Fibroblast of lung (primary cell): ENCODE data around the gene PRRG2.

Source experiments
- CTCF ChIP-seq, 2 donors: IDR thresholded peaks in 1 of 2; conservative IDR thresholded peaks in 1 of 2; 1 replicate in 1 of 2; 2 replicates in 1 of 2; pipeline ENCODE4 v1.5.1; 2011 to 2012; ENCODE audit warnings: low read length in 2 of 2, control low read depth in 1 of 2, inconsistent platforms in 1 of 2, low read depth in 1 of 2, mild to moderate bottlenecking in 1 of 2
- EZH2 ChIP-seq: IDR thresholded peaks from 2 replicates; pipeline ENCODE4 v1.5.1; 2012; ENCODE audit warnings: low read length, control low read depth, mild to moderate bottlenecking; ENCODE audit errors: missing control alignments

GRCh38 chr19:49573425-49573824, 7.7 kb upstream of the PRRG2 start:
- TF ChIP-seq EZH2 (no peak), CTCF (conservative IDR thresholded peaks at IDR 0.05 in 1 of 2, IDR thresholded peaks at IDR 0.05 in 1 of 2; ENCODE audit: low read depth in 1 of 2, low read length in 2 of 2) (no peak)
